ENCODE data around the gene RELB.

- TF ChIP-seq EZH2 (optimal IDR thresholded peaks at IDR 0.05; ENCODE audit: low read depth, low read length) (no peak), CTCF (IDR thresholded peaks at IDR 0.05; ENCODE audit: low read length) (no peak), EZH2phosphoT487 (IDR thresholded peaks at IDR 0.05; ENCODE audit: low read length) (no peak)
Measured at GRCh38 chr19:44998025-44998424, 3.2 kb upstream of the RELB start.
